Mesenchymal stem cell (in vitro differentiated cells and primary cell): Measurements from ENCODE around the gene HOXA13.

Experiments used
- DNase-seq: peaks from one replicate; pipeline ENCODE4 v3.0.0-alpha.2; 2013
- H2AFZ ChIP-seq: one replicate; pipeline ENCODE4 v1.6.1; 2013; ENCODE audit warnings: low read depth, mild to moderate bottlenecking, control low read depth, inconsistent platforms, low read length, moderate library complexity
- H2AK5ac ChIP-seq: 2 replicates; pipeline ENCODE4 v1.6.1; 2013; ENCODE audit warnings: low read length, moderate library complexity, mild to moderate bottlenecking, inconsistent platforms; ENCODE audit not compliant: severe bottlenecking
- H2BK120ac ChIP-seq: one replicate; pipeline ENCODE4 v1.6.1; 2013; ENCODE audit warnings: low read depth, mild to moderate bottlenecking, inconsistent platforms, low read length, moderate library complexity
- H2BK12ac ChIP-seq, 2 experiments: one replicate each; pipeline ENCODE4 v1.6.1; 2013; ENCODE audit warnings: inconsistent platforms in 2 of 2, low read length in 2 of 2, mild to moderate bottlenecking in 2 of 2, moderate library complexity in 2 of 2, control low read depth in 1 of 2
- H2BK15ac ChIP-seq: one replicate; pipeline ENCODE4 v1.6.1; 2013; ENCODE audit warnings: mild to moderate bottlenecking, low read depth, inconsistent platforms; ENCODE audit not compliant: poor library complexity, severe bottlenecking
- H2BK5ac ChIP-seq: 2 replicates; pipeline ENCODE4 v1.6.1; 2013; ENCODE audit warnings: low read depth, mild to moderate bottlenecking, low read length, control low read depth, inconsistent platforms; ENCODE audit not compliant: poor library complexity, severe bottlenecking
- H3K14ac ChIP-seq, 2 experiments: one replicate each; pipeline ENCODE4 v1.6.1; 2013; ENCODE audit warnings: inconsistent platforms in 2 of 2, low read length in 2 of 2, control low read depth in 1 of 2, mild to moderate bottlenecking in 1 of 2, moderate library complexity in 1 of 2
- H3K18ac ChIP-seq, 2 experiments: one replicate each; pipeline ENCODE4 v1.6.1; 2013; ENCODE audit warnings: inconsistent platforms in 2 of 2, low read length in 2 of 2, control low read depth in 1 of 2, low read depth in 1 of 2, mild to moderate bottlenecking in 1 of 2
- H3K23ac ChIP-seq, 2 experiments: one replicate each; pipeline ENCODE4 v1.6.1; 2013; ENCODE audit warnings: inconsistent platforms in 2 of 2, low read length in 2 of 2, mild to moderate bottlenecking in 2 of 2, moderate library complexity in 2 of 2, control low read depth in 1 of 2
- H3K27ac ChIP-seq: 2 replicates; pipeline ENCODE4 v1.5.1; 2013; ENCODE audit warnings: mild to moderate bottlenecking, moderate library complexity, low read length, control low read depth, inconsistent platforms; ENCODE audit not compliant: poor library complexity, severe bottlenecking
- H3K27me3 ChIP-seq, 2 experiments: 2 replicates each; pipeline versions ENCODE4 v1.6.1 to v1.7.0; 2013; ENCODE audit warnings: low read length in 2 of 2, mild to moderate bottlenecking in 2 of 2, moderate library complexity in 2 of 2, control low read depth in 1 of 2, inconsistent platforms in 1 of 2; ENCODE audit not compliant: control insufficient read depth in 1 of 2, insufficient read depth in 1 of 2
- H3K36me3 ChIP-seq, 2 experiments: 2 replicates each; pipeline versions ENCODE4 v1.6.1 to v1.7.0; 2013; ENCODE audit warnings: low read length in 2 of 2, control low read depth in 1 of 2, inconsistent platforms in 1 of 2, low read depth in 1 of 2, mild to moderate bottlenecking in 1 of 2; ENCODE audit not compliant: insufficient read depth in 2 of 2, control insufficient read depth in 1 of 2
- H3K4ac ChIP-seq, 2 experiments: one replicate each; pipeline ENCODE4 v1.6.1; 2013; ENCODE audit warnings: inconsistent platforms in 2 of 2, low read length in 2 of 2, mild to moderate bottlenecking in 2 of 2, moderate library complexity in 2 of 2, control low read depth in 1 of 2, low read depth in 1 of 2
- H3K4me1 ChIP-seq: 2 replicates; pipeline ENCODE4 v1.6.1; 2013; ENCODE audit warnings: low read depth, low read length, control low read depth; ENCODE audit not compliant: control insufficient read depth, insufficient read depth
- H3K4me2 ChIP-seq: 2 replicates; pipeline ENCODE4 v1.6.1; 2013; ENCODE audit warnings: low read length, mild to moderate bottlenecking, inconsistent platforms; ENCODE audit not compliant: poor library complexity, severe bottlenecking
- H3K4me3 ChIP-seq, 2 experiments: 2 replicates each; pipeline versions ENCODE4 v1.5.1 to v1.7.0; 2013; ENCODE audit warnings: low read length in 2 of 2, mild to moderate bottlenecking in 2 of 2, control low read depth in 1 of 2, low read depth in 1 of 2; ENCODE audit not compliant: insufficient read depth in 1 of 2
- H3K79me1 ChIP-seq: replicated peaks from 2 replicates; pipeline ENCODE4 v1.6.1; 2013; ENCODE audit warnings: mild to moderate bottlenecking, control low read depth, low read length, inconsistent platforms; ENCODE audit not compliant: poor library complexity, severe bottlenecking
- H3K9ac ChIP-seq: 2 replicates; pipeline ENCODE4 v1.7.0; 2013; ENCODE audit warnings: mild to moderate bottlenecking, low read length, moderate library complexity
- H3K9me3 ChIP-seq: 2 replicates; pipeline ENCODE4 v1.7.0; 2013; ENCODE audit warnings: mild to moderate bottlenecking, low read length; ENCODE audit not compliant: control insufficient read depth
- H4K8ac ChIP-seq: one replicate; pipeline ENCODE4 v1.6.1; 2013; ENCODE audit warnings: inconsistent platforms, mild to moderate bottlenecking, low read length, moderate library complexity
- H4K91ac ChIP-seq: one replicate; pipeline ENCODE4 v1.6.1; 2013; ENCODE audit warnings: mild to moderate bottlenecking, low read length, inconsistent platforms
- WGBS: methylation state at CpG from one replicate; pipeline ENCODE4 v1.1.7; 2013; ENCODE audit warnings: mixed read lengths; 5-methylcytosine and 5-hydroxymethylcytosine counted together

Gene HOXA13

DNA sequence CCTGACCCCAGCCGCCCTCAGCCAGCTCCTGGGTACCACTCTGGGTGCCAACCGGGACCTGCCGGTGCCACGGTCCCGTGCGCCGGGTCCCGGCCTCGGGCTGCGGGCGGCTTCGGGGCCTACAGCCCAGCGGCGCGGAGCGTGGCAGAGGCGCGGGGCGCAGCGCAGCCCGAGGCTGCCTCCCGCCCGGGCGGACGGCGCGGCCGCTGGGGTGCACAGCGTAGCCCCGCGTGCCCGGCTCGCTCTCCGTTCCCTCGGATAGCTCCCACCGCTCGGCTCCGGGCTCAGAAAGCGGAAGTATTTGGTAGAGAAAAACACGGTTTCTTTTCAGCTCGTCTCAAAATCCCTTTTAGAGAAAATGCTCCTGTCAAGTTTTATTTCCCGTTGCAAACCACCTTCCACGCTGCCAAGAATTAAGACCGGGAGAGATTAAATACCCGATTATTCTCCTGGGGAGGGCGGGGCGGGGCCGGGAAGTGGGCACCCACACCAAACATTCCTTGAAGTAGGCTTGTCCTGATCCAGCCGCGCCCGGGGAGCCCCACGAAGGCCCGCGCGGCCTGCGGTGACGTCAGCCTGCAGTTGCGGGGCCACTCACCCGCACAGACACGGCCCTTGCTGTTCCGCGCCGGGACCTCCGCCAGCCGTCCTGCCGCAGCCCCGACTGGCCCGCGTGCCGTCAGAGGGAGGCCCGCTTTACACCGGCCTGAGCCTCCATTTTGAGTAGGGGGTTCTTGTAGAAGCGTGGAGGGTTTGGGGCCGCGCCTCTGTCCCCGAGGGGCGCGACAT is 7.2 kb downstream of the HOXA13 start:
- Histone ChIP-seq H2BK5ac (no peak overlapping the region), H3K36me3 (peaks cover 0 to 3% of the 10 kb centered on the region in 2 experiments), H2AK5ac (no peak overlapping the region), H3K4ac (no peak overlapping the region), H3K9me3 (no peaks in the 10 kb centered on the region), H3K14ac (no peak overlapping the region), H3K4me2 (peak overlapping the region; percentile 80), H3K9ac (peak overlapping the region; percentile 78), H4K91ac (no peak overlapping the region), H4K8ac (no peak overlapping the region), H2AFZ (no peak overlapping the region), H3K27ac (no peak overlapping the region), H2BK15ac (no peak overlapping the region), H3K79me1 (peaks cover 3% of the 10 kb centered on the region), H2BK12ac (no peak overlapping the region), H3K4me3 (peak overlapping the region; percentile 48 to 65), H3K23ac (peak overlapping the region; percentile 2 to 51), H3K18ac (no peak overlapping the region), H2BK120ac (no peak overlapping the region), H3K27me3 (peaks cover 53 to 83% of the 10 kb centered on the region in 2 experiments), H3K4me1 (peaks cover 24% of the 10 kb centered on the region)
- 19% methylated on average over 75 of the region's 78 CpGs for WGBS
- no peak for DNase-seq

DNA sequence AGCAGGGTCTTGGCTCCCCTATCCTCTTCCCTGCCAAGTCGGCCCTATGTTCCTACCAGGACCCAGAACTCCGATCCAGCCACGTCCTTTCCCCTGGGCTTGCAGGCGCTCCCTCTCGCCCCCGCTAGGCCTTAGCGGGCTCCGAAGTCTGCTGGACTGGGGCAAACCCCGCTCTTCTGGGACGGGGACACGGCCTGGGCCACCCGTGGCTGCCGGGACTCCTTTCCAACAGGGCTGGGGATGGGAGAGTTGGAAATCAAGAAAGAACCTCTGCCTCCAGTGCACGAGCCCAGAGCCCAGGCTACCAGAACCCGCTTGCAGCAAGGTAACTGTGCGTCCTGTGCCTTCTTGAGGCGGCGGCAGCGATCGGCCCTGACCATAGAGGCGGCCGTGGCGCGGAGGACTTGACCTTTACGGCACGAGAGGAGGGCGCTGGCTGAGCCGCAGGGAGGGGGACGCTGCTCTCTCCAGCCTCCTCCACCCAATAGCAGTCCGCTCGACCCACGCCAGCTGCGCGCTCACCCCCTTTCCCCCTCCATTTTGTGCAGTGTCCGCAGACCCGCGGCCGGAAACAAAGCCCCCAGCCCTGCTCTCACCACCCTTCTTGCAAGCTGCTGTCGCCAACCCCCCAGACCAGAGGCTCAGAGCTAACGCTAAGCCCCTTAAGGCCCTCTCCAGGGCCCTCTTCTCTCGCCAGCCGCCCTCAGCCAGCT is 7.9 kb downstream of the HOXA13 start:
- peaks cover 3% of the 10 kb centered on the region for H3K79me1 ChIP-seq
- peaks cover 47 to 76% of the 10 kb centered on the region in 2 experiments for H3K27me3 ChIP-seq
- peaks cover 24% of the 10 kb centered on the region for H3K4me1 ChIP-seq
- no peak overlapping the region for H3K4ac ChIP-seq
- no peak overlapping the region for H2BK120ac ChIP-seq
- H3K9me3 ChIP-seq = no peaks in the 10 kb centered on the region
- H4K91ac ChIP-seq = no peak overlapping the region
- no peak overlapping the region for H2AK5ac ChIP-seq
- peaks cover 0 to 3% of the 10 kb centered on the region in 2 experiments for H3K36me3 ChIP-seq
- H4K8ac ChIP-seq = peak overlapping the region; percentile 24
- H2BK15ac ChIP-seq = no peak overlapping the region
- H2BK5ac ChIP-seq = no peak overlapping the region
- no peak overlapping the region for H3K27ac ChIP-seq
- H3K4me2 ChIP-seq = peak overlapping the region; percentile 80
- peak overlapping the region; percentile 48 to 65 for H3K4me3 ChIP-seq
- no peak overlapping the region for H2AFZ ChIP-seq
- H3K23ac ChIP-seq = peak overlapping the region in 1 of 2 experiments; percentile 51
- 8% methylated on average over 39 of the region's 42 CpGs for WGBS
- peak overlapping the region in 1 of 2 experiments; percentile 35 for H3K14ac ChIP-seq
- H3K18ac ChIP-seq = no peak overlapping the region
- no peak overlapping the region for H2BK12ac ChIP-seq
- peak overlapping the region; percentile 78 for H3K9ac ChIP-seq
- DNase-seq = no peak

DNA sequence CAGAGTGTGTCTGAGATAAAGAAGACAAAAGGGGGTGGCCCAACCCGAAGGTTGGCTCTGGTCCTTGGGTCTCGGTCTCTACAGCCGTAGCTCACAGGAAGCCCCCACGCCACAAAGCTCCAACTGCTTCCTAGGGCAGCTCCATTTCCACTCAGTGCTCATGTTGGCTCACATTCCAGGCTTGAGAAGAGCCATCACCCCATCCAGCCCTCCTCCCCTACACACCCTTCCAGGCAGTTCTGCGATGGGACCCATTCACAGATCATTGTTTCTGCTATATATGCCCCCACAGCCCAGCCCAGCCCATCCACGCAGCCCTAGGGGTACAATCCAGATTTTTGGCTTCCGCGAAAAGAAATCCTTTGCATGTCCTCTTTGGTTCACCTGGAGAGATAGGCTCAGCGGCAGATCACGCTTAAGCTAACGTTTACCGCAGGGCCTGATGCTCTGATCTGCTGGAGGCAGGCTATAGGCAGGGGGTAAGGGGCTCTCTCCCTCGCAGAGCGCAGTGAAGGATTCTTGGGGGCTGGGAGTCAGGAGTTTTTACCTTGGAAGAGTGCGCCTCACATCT is 8.6 kb downstream of the HOXA13 start:
- H3K4me1 ChIP-seq = peaks cover 24% of the 10 kb centered on the region
- peaks cover 3% of the 10 kb centered on the region for H3K79me1 ChIP-seq
- H3K14ac ChIP-seq = no peak overlapping the region
- no peak overlapping the region for H2AFZ ChIP-seq
- H3K23ac ChIP-seq = no peak overlapping the region
- H2BK5ac ChIP-seq = no peak overlapping the region
- no peaks in the 10 kb centered on the region for H3K9me3 ChIP-seq
- no peak overlapping the region for H4K8ac ChIP-seq
- no peak overlapping the region for H3K27ac ChIP-seq
- no peak overlapping the region for H2BK12ac ChIP-seq
- H3K4me3 ChIP-seq = no peak overlapping the region
- DNase-seq = no peak
- H3K4ac ChIP-seq = no peak overlapping the region
- H3K9ac ChIP-seq = no peak overlapping the region
- 33% methylated on average over 15 of the region's 15 CpGs for WGBS
- peaks cover 0 to 3% of the 10 kb centered on the region in 2 experiments for H3K36me3 ChIP-seq
- no peak overlapping the region for H2AK5ac ChIP-seq
- peaks cover 47 to 68% of the 10 kb centered on the region in 2 experiments for H3K27me3 ChIP-seq
- no peak overlapping the region for H4K91ac ChIP-seq
- no peak overlapping the region for H2BK15ac ChIP-seq
- no peak overlapping the region for H2BK120ac ChIP-seq
- no peak overlapping the region for H3K18ac ChIP-seq
- no peak overlapping the region for H3K4me2 ChIP-seq
